ENCODE results near the gene FHIT.

DNA sequence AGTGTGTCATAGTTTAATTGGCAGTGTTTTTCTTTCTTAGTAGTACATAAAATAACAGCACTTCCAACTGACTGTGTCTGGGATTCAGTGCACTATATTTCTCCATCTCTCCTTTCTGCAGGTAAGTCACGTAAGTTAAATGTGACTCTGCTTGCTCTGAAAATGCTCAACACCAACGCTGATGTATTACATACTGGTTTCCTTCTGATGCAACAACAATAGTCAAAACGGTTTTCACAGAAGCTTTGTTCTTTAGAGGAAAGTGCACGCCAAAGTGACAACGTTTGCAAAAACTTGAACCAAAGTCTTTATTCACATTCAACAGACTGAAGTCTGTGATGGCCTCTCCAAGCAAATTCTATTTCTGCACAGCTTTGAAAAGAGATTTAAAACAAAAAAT lies 1494.3 kb downstream of the FHIT start:
- no peak for TF ChIP-seq RCOR1 (IDR thresholded peaks at IDR 0.05; ENCODE audit: insufficient replicate concordance, low read length)
- TF ChIP-seq, protein P1, sequence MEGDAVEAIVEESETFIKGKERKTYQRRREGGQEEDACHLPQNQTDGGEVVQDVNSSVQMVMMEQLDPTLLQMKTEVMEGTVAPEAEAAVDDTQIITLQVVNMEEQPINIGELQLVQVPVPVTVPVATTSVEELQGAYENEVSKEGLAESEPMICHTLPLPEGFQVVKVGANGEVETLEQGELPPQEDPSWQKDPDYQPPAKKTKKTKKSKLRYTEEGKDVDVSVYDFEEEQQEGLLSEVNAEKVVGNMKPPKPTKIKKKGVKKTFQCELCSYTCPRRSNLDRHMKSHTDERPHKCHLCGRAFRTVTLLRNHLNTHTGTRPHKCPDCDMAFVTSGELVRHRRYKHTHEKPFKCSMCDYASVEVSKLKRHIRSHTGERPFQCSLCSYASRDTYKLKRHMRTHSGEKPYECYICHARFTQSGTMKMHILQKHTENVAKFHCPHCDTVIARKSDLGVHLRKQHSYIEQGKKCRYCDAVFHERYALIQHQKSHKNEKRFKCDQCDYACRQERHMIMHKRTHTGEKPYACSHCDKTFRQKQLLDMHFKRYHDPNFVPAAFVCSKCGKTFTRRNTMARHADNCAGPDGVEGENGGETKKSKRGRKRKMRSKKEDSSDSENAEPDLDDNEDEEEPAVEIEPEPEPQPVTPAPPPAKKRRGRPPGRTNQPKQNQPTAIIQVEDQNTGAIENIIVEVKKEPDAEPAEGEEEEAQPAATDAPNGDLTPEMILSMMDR (conservative IDR thresholded peaks at IDR 0.05; ENCODE audit: low read depth, low read length) = no peak
- no peak for TF ChIP-seq RAD21 (IDR thresholded peaks at IDR 0.05; ENCODE audit: low read length)
- TF ChIP-seq POLR2A (IDR thresholded peaks at IDR 0.05; ENCODE audit: low read depth, low read length) = no peak
- TF ChIP-seq CHD1 (IDR thresholded peaks at IDR 0.05; ENCODE audit: low read depth, low read length) = no peak
- TF ChIP-seq NFE2L2 (IDR thresholded peaks at IDR 0.05; ENCODE audit: low read depth, low read length) = no peak
- no peak for TF ChIP-seq CEBPB (IDR thresholded peaks at IDR 0.05; ENCODE audit: low read depth, low read length)
- no peak for TF ChIP-seq MAFK (IDR thresholded peaks at IDR 0.05; ENCODE audit: low read depth, low read length)
- no peak for TF ChIP-seq ELK1 (IDR thresholded peaks at IDR 0.05; ENCODE audit: borderline replicate concordance, low read depth, low read length)
- TF ChIP-seq MXI1 (IDR thresholded peaks at IDR 0.05; ENCODE audit: borderline replicate concordance, low read depth, low read length) = no peak
- no peak for TF ChIP-seq FOS (IDR thresholded peaks at IDR 0.05; ENCODE audit: low read depth, low read length)
